ENCODE measurements around the gene SDC4.

DNA sequence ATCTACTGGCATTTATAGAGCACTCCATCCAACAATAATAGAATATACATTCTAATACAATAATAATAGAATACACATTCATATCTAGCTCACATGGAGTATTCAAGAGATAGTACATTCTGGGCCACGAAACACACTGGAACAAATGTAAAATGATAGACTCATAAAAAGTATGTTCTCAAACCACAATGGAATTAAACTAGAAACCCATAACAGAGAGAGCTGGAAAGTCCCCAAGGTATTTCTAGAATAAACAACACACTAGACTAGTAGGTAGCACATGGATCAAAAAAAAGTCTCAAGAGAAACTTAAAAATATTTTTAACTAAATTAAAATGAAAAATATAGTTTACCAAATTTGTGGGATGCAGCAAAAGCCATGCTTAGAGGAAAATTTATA is 39.0 kb upstream of the SDC4 start:
- TF ChIP-seq GATA2 (IDR thresholded peaks at IDR 0.05; ENCODE audit: low read depth, low read length) (no peak), GATA3 (IDR thresholded peaks at IDR 0.05; ENCODE audit: low read depth, low read length) (no peak)

Measured in SH-SY5Y (cell line).